GM21786 (cell line): Measurements from ENCODE around the gene MBNL3.

ENCODE experiments used
- ATAC-seq: cut with Tn5 transposase; IDR thresholded peaks from one replicate; pipeline ENCODE4 v1.9.1; 2021; ENCODE audit not compliant: unreplicated experiment

The MBNL3 gene

DNA sequence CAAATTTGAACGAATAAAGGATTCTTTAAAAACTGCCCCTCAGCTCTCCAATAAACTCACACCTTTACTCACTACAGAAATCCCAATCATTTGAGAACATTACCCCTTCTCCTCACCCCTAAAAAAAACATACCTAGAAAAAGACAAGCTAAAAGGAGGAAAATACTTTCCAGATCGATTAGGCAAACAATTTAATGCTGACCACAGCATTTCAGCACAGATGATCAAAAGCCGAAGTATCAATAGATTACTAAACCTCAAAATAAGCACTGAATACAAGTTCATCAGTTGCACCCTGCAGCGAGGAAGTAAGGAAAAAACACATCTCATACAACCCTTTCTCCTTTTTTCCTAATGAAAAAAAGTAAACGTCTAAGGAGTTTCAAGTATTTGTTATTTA, 65.5 kb downstream of the MBNL3 start:
- no peak for ATAC-seq

DNA sequence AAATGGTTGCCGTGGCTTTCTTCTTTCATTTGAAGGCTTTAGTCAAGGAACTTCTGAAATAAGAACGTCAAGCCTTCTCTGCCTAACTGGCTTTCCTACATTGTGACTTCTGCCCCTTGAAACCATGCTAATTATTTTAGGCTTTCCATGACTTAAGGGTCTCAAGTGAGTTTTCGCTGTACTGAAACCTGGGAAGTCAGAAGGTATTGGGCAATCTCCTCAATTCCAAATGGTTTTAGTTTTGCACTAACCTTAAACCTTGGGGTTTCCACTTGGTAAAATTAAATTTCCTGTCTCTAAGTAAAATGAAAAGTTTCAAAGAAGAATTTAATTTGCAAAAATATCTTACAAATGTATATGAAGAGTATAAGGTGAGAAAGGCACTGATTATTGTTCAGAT, 73.8 kb downstream of the MBNL3 start:
- no peak for ATAC-seq

DNA sequence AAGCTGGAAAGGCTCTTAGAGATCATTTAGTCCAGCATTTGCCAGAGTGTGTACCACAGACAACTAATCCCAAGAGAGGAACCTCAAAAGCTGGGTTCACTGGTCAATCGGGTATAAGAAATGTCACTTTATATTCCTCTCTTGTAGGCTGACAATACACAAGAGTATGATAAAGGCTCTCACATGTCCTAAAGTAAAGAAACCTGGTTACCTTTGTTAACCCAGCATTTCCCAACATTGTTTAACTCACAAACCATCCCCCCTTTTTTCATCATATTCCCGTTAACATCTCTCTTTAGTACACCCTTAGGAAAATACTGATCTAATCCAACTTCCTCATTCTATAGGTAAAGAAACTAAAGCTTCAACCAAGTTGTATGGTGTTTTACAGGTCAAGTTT, 74.4 kb downstream of the MBNL3 start:
- no peak for ATAC-seq

DNA sequence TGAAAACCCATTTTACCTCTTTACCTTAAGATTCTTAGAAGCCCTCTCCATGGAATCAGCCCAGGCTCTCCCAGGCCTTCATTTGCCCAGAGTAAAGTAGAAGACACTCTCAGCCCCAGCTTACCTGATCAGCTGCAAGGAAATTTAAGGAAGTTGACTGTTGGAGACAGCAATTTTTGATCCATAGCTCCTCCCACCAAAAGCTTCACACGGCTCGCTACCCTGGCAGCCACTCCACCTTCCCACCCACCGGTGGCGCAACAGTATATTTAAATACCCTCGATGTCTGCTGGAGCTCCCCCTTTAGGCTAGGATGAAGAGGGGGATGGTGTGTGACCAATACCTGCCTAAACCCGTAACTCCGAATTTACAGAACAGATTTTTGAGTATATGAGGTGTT, 75.4 kb downstream of the MBNL3 start:
- no peak for ATAC-seq

DNA sequence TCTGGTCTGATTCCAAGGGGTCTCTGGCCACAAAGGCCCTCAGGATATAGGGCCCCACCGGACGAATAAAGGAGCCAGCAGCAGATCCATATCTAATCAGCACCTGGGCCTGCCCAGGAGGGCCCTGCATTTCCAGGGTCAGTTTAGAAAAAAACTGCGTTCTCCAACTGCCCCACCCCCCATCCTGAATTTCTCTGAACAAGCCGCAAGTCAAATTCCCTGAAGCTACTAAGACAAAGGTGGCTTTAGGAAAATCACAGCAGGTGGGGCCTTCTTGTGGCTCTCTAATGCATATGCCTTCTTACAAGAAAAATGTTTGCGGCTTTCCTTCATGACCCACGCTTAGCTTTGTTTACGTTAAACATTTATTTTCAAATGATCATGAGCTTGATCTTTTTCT, 76.6 kb downstream of the MBNL3 start:
- ATAC-seq, result no peak

DNA sequence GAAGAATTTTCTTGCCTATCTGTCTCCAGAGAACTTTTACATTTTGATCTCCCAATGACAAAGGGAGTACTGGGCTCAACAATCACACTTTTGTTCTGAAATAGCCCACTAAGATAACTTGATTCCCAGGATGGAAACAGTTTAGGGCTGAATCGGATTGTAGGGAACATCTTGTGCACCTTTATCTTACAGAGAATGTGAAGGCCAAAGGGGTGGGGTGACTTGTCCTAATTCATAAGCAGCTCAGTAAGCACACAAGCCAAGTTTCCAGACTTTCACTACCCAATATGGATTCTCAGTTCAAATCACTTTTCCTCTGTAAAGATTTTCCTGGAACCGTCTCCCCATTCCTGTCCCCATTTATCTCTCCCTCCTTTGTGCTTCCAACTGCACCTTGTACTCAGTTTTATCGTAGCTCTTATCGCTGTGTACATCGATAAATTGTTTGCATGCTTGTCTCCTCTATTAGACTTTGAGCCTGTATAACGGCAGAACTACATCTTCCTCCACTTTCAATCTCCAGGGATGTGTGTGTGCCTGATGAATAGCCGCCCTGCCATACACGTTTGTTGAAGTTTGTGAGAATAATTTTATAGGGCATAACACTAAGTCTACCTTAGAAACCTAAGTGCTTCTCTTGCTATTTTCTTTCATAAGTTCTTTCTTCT, 77.4 kb downstream of the MBNL3 start:
- no peak for ATAC-seq

DNA sequence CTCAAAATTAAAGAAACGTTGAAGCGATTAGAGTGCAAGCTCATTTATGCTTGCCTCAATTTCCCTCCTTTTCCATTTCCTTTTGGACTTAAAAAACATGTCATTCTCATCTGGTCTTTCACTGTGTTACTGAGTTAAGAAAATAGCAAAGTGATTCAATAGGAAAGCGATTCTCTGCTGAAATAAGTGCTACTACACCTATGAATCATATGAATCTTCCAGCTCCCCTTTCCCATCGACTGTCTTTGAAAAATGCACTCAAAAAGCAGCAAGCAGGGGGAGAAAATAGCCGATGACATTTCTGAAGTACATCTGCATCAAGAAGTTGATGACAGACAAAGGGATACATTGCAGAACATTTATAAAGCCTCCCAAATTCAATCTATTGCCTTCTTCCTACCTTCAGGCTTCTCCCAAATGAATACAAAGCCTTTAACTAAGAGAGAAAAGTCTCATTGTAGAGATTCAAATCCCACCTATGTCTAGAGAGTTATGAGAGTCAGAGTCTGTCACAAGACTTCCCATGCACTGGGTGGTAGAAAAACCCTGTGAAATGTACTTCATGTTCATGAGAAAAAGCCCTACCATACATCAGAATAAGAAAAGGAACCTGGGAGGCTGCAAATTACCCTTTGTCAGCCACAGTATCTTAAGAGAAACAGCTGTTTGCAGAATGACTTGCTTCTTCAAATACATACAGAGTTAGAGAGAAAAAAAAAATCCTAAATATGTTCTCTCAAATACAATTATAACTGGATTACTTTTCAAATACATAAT, 78.9 kb downstream of the MBNL3 start:
- ATAC-seq, result no peak

DNA sequence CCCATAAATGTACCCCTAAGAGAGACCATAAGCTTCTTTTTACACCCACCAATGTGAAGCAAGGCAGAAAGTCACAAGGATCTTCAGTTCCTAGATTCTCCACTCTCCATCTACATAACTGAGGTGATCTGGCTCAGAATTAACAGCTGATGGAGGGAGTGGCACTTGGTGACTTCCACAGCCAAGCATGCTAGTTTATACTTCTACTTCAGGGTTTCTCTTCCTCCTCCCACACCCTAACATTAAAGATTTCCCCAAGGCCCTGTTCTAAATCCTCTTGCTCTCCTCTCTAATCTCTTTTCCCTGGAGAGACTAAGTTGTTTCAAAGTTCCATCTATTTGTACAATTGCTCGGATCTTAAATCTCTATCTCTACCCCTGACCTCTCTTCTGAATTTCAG, 81.1 kb downstream of the MBNL3 start:
- ATAC-seq, result no peak

DNA sequence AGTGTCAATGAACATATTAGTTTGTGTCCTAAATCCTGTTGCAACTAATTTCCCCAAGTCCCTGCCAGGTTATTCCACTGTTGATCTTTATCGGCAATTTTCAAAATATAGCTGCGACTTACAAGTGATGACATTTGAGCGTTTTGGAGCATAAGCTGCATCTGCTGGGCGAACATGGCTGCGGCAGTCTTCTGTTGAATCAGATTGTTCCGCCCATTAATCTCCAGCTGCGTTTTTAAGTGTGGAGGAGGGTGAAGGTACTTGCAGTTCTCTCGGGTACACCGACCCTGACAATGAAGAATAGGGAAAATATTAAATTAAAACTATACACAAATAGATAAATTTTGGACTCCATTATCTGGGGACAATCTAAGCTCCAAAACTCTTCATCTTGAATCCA, 82.7 kb downstream of the MBNL3 start:
- no peak for ATAC-seq

DNA sequence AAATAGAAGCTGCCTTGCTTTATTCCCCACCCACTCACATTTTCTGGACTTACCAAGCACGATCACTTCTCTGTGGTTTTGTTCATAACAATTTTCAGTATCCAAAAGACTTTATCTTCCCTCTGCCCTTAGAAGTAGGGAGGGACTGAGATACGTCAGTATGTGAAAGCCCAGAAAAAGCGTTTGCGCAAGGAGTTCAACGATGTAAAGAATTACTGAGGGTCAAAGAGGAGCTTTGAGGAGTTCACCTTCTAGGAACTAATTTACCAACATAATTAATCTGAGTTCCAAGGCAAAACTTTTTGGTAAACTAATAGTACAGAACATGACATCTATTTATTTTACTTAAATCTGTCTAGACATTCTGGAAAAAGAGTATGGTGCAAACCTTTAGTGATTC, 84.6 kb downstream of the MBNL3 start:
- ATAC-seq, result no peak

DNA sequence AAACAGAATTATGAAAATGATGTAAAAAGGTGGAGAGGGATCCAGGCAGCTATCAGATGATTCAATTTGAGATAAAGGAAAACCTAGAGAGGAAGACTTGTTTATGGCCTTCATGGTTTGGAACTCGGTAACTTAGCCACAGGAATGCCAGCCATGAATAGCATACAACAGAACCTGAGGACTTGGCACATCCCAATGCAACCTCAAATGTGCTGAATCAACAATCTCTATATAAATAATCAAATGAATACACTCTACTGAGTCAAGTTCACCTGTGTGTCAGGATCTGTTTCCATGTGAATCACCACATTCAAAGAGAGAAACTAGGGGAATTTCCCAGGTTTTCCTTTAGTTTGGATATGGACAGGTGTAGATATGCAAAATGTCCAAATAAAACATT, 86.9 kb downstream of the MBNL3 start:
- no peak for ATAC-seq

DNA sequence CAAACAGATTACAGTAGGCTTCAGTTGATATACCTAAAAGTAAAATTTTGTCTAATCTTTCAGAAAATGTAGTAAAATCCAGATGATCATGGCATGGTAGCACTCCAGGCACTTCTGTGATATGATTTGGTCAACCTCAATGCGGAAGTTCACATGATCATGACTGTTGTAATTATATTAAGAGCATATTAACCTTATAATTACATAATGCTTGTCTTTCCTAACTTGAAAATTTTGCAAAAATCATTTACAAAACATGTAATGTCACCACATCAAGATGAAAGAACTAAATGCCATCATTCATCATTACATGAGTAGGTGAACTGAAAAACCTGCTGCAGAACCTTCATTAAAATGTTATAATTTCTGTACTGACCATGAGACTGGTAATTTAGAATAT, 88.1 kb downstream of the MBNL3 start:
- ATAC-seq, result no peak

DNA sequence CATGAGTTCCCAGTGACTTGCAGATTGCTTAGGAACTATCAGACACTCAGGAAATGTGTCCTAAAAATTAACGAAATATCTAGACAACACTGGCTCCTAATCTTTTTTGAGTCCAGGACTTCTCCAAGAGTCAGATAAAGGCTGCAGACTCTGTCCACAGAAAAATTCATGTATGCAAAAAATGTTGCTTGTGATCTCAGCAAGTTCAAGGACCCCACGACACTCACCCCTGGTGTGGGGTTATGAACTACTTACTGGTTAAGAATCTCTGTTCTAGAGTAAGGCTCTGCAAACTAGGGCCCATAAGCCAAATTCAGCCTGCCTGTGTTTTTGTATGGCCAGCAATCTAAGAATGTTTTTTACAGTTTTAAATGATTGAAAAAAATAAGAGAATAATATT, 93.2 kb downstream of the MBNL3 start:
- no peak for ATAC-seq

DNA sequence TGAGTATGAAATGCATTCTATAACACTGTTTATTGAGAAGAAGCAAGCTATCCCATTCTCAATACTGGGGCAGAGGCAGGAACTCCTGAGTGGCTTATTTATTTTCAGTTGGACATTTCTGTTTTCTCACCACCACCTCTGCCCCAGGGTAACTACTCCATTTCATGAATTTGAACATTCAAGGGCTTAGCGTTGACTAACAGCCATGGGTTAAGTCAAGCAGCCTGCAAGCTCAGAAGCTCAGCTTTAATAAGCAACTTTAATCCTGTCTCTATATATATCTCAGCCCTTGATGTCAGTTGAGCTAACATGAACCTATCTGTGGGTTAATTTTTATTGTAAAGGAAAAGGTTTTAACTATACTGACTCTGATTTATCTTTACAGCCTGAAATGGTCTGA, 93.8 kb downstream of the MBNL3 start:
- no peak for ATAC-seq

DNA sequence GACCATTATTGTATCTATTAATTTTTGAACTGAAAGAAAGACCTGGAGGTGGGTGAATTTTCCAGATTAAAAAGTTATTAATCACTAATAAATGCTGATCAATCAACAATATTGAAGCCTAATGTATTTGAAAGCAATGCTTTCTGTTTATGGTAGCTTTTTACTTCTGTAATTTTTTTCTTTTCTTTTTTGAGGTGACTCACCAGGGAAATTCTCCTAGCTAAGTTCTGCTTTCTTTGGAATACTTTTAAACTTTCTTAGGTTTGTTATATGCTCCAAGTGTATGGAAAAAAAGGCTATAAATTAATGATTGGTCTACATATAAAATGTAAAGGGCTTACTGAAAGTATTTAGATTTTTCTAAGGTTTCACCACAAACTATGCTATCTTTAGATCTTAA, 94.2 kb downstream of the MBNL3 start:
- no peak for ATAC-seq

DNA sequence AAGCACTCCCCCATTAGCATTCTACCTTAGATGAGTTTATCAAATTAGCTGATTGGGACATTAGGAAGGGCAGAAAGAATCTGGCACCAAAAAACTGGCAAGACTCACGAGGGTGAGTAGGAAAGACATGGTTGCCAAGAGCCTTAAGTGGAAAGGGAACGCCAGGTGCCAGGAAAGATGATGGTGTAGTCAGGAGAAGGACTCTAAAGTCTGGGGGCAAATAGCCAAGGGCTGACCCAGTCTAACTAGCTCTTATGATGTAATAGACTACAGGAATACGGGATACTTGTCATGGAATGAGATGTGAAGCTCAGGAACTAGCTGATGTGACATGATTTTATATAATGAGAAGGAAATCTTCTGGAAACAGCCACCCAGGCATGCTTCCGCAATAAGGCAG, 94.8 kb downstream of the MBNL3 start:
- ATAC-seq, result no peak

DNA sequence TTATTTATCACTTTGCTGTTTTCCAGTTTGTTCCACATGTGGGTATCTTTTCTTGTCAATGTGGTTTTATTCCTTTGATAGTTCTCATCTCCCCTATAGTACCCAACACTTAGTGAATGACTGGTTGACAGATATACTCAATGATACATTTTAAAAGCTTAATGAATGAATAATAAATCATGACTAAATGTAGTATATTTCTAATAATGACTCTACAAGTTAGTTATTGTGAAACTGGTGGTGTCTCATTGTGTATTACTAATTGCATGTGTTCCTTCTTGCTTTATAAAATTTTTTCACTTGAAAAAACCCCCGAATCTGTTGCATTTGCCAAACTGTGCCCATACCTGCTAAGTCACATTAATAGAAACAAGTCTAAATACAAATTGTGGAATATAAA, 95.4 kb downstream of the MBNL3 start:
- ATAC-seq, result no peak

DNA sequence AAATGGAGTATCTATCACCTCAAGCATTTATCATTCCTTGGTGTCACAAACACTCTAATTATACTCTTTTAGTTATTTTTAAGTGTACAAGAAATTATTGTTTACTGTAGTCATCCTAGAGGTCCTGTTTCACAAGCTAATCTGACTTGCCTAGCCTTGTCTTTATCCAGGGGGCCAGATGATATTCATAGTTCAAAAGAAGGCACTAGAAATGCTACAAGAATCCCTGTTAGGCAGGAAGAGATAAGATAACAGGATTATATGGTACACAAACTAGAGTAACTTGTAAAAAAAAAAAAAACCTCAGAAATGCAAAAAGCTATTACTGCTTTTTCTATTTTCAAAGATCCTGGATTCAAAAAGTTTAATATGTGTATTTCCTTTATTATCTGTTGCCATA, 95.8 kb downstream of the MBNL3 start:
- ATAC-seq, result no peak

DNA sequence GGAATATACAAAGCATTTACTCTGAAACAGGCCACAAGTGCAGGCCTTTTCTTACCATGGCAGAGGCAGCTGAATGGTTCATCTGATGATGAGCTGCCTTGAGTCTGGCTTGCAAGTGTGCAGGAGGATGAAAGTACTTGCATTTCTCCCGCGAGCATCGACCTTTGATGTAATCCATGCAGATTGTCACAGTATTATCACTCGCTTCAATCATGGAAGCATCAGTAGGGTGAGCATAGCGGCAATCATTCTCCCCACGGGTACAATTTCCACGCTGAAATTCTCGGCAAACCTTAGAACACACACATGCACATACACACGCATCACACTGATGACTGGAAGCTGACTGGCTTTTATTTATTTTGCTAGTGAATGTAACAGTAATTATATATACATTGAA, 98.0 kb downstream of the MBNL3 start:
- ATAC-seq, result no peak

DNA sequence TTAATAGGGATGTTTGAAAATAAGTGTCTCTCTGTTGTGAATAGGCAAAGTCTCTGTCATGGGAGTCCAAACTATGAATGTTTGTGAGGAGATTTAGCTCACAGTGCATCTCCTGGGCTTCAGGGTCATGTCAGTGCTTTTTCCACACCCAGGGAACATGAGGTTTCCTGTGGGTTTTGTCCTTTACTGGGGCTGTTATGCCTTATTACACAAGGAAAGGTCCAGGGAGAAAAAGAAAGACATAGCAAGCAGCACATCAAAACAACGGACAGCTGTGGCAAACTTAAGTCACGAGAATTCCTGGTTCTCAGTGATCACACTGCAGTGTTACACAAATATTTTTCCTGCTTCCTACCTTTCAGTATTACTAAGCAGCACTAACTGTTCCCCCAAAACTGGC, 99.4 kb downstream of the MBNL3 start:
- no peak for ATAC-seq

DNA sequence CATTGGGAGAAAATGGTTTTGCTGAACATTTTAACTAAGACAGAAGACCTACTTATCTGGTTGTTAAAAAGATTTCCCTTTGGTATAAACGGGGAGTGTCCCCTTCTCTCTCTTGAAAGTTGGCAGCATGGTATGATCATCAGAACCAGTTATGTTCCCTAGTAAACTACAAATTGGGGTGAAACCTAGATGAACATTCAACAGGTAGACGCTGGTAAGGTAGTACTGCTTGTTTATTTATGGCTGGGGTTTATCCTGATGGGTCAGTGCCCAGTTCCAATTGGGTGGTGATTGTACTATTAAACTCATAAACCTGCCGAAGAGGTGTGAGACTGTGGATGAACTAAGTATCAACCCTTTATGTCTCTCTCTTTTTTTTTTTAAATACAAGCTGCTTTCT, 100.5 kb downstream of the MBNL3 start:
- ATAC-seq, result no peak

DNA sequence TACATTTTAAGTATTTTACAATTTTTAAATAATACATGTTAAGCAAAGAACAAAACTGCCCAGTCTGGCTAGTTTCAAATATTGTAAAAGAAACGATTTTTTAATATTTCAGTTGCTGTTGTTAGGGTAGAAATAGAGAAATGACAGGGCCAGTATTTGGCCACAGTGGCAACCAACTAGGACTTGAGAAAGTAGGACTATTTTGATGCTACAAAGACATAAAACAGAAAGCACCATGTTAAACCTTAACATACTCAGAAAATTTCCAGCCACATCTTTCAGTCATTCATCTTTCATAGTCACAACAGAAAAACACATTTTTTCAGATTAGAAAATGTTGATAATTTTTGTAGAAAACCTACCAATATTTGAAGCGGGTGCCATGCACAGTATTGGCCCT, 104.5 kb downstream of the MBNL3 start:
- no peak for ATAC-seq

DNA sequence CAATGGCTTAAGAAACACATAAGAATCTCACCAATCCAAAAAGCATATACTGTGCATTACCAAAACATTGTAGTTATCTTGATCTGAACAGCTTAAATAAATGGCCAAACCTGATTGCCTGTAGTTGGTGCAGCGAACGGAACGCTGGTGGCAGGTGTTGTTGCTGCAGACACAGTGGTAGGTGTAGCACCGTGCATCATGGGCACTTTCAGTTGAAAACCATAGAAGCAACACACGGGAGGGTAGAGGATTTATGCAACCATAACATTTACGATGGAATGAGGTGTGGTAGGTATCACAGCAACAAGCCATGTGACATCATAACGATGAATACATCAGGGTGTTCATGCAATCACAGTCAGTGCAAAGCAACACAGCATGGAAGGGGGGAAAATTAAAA, 106.8 kb downstream of the MBNL3 start:
- no peak for ATAC-seq
